Measurements from ENCODE around the gene SP110.

- TF ChIP-seq, protein P1, sequence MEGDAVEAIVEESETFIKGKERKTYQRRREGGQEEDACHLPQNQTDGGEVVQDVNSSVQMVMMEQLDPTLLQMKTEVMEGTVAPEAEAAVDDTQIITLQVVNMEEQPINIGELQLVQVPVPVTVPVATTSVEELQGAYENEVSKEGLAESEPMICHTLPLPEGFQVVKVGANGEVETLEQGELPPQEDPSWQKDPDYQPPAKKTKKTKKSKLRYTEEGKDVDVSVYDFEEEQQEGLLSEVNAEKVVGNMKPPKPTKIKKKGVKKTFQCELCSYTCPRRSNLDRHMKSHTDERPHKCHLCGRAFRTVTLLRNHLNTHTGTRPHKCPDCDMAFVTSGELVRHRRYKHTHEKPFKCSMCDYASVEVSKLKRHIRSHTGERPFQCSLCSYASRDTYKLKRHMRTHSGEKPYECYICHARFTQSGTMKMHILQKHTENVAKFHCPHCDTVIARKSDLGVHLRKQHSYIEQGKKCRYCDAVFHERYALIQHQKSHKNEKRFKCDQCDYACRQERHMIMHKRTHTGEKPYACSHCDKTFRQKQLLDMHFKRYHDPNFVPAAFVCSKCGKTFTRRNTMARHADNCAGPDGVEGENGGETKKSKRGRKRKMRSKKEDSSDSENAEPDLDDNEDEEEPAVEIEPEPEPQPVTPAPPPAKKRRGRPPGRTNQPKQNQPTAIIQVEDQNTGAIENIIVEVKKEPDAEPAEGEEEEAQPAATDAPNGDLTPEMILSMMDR (conservative IDR thresholded peaks at IDR 0.05; ENCODE audit: low read depth, low read length), result no peak
- TF ChIP-seq USF2 (IDR thresholded peaks at IDR 0.05; ENCODE audit: low read depth, low read length) (no peak), RAD21 (IDR thresholded peaks at IDR 0.05; ENCODE audit: low read length) (no peak), RFX5 (IDR thresholded peaks at IDR 0.05; ENCODE audit: low read depth, low read length) (no peak), MAFK (IDR thresholded peaks at IDR 0.05; ENCODE audit: low read depth, low read length) (no peak), POLR2A (IDR thresholded peaks at IDR 0.05; ENCODE audit: low read depth, low read length) (no peak), CEBPB (IDR thresholded peaks at IDR 0.05; ENCODE audit: low read depth, low read length) (no peak), MXI1 (IDR thresholded peaks at IDR 0.05; ENCODE audit: borderline replicate concordance, low read depth, low read length) (no peak)
These were observed 56.8 kb downstream of the SP110 start for GRCh38 chr2:230162981-230163380.
